ENCODE data around the gene TH. TPM values are rescaled to one million over a fixed set of nuclear protein-coding genes. Genes with fewer than 3 reads are reported as not detected.

Gene TH
- total RNA-seq, 1 experiment from 2014 or later = not detected

DNA sequence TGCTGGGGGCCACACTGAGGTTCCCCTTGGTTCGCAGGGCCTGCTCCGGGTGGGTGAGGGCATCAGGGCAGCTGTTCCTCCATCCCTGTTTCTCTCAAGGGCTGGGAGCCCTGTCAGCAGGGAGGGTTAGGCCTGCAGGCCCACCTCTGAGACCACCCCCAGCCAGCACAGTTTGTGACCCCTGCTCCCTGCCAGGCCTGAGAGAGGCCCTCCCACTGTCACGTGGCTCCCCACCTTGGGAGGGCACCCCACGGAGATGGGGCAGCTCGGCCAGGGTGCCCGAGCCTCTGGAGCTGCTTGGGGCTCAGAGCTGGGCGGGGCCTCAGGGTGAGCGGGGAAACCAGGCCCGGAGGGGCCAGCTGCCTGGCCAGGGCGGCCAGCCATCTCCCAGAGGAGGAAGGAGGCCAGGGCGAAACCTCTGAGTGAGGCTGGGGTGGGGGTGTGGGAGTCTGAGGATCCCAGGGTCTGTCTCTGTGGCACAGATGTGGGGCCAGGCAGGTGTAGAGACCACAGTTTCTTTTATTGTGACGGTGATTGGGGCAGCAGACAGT lies 8.1 kb downstream of the TH start:
- Histone ChIP-seq H3K4me1 (ENCODE audit: control insufficient read depth, insufficient read depth, low read length) (no peaks in the 10 kb centered on the region), H3K27me3 (ENCODE audit: control insufficient read depth, insufficient read depth, low read length) (no peaks in the 10 kb centered on the region), H3K27ac (ENCODE audit: low read length) (no peak overlapping the region), H3K36me3 (ENCODE audit: control insufficient read depth, insufficient read depth, low read length) (no peaks in the 10 kb centered on the region), H3K9me3 (ENCODE audit: control insufficient read depth, insufficient read depth, low read depth, low read length) (no peaks in the 10 kb centered on the region), H3K4me3 (ENCODE audit: low read depth in 2 of 2, low read length in 2 of 2) (no peak overlapping the region)
- POLR2A ChIA-PET = no interaction called here
- no TSS peak for BruUV-seq (replicated peaks)
- CTCF ChIA-PET = interaction anchor here (1.2 to 2.2 kb wide), 2 partner anchors 7 to 12 kb away, joined by 3 to 10 read pairs; no protein-coding TSS in a partner anchor
- DNase-seq (ENCODE audit: low read depth, low spot score) = no peak
- TF ChIP-seq POLR2AphosphoS5 (IDR thresholded peaks at IDR 0.05; ENCODE audit: low read depth, low read length) (no peak), SIN3A (IDR thresholded peaks at IDR 0.05; ENCODE audit: borderline replicate concordance, insufficient read depth, low read depth, low read length) (no peak), TCF7L2 (IDR thresholded peaks at IDR 0.05; ENCODE audit: low read depth, low read length) (no peak)
- TF ChIP-seq, protein P1, sequence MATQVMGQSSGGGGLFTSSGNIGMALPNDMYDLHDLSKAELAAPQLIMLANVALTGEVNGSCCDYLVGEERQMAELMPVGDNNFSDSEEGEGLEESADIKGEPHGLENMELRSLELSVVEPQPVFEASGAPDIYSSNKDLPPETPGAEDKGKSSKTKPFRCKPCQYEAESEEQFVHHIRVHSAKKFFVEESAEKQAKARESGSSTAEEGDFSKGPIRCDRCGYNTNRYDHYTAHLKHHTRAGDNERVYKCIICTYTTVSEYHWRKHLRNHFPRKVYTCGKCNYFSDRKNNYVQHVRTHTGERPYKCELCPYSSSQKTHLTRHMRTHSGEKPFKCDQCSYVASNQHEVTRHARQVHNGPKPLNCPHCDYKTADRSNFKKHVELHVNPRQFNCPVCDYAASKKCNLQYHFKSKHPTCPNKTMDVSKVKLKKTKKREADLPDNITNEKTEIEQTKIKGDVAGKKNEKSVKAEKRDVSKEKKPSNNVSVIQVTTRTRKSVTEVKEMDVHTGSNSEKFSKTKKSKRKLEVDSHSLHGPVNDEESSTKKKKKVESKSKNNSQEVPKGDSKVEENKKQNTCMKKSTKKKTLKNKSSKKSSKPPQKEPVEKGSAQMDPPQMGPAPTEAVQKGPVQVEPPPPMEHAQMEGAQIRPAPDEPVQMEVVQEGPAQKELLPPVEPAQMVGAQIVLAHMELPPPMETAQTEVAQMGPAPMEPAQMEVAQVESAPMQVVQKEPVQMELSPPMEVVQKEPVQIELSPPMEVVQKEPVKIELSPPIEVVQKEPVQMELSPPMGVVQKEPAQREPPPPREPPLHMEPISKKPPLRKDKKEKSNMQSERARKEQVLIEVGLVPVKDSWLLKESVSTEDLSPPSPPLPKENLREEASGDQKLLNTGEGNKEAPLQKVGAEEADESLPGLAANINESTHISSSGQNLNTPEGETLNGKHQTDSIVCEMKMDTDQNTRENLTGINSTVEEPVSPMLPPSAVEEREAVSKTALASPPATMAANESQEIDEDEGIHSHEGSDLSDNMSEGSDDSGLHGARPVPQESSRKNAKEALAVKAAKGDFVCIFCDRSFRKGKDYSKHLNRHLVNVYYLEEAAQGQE (IDR thresholded peaks at IDR 0.05; ENCODE audit: insufficient read depth in 1 of 2, low read depth in 2 of 2, low read length in 1 of 2) = no peak
- TF ChIP-seq, protein P2, sequence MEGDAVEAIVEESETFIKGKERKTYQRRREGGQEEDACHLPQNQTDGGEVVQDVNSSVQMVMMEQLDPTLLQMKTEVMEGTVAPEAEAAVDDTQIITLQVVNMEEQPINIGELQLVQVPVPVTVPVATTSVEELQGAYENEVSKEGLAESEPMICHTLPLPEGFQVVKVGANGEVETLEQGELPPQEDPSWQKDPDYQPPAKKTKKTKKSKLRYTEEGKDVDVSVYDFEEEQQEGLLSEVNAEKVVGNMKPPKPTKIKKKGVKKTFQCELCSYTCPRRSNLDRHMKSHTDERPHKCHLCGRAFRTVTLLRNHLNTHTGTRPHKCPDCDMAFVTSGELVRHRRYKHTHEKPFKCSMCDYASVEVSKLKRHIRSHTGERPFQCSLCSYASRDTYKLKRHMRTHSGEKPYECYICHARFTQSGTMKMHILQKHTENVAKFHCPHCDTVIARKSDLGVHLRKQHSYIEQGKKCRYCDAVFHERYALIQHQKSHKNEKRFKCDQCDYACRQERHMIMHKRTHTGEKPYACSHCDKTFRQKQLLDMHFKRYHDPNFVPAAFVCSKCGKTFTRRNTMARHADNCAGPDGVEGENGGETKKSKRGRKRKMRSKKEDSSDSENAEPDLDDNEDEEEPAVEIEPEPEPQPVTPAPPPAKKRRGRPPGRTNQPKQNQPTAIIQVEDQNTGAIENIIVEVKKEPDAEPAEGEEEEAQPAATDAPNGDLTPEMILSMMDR (IDR thresholded peaks at IDR 0.05) = no peak
- in situ Hi-C loops (cut with HindIII; ENCODE audit: low pct_unique_long_range_greater_than_20kb, low sequenced_read_pairs) = no loop called here
- no peak for ATAC-seq
- intact Hi-C loops (cut with micrococcal nuclease; ENCODE audit: unreplicated experiment) = no loop called here

DNA sequence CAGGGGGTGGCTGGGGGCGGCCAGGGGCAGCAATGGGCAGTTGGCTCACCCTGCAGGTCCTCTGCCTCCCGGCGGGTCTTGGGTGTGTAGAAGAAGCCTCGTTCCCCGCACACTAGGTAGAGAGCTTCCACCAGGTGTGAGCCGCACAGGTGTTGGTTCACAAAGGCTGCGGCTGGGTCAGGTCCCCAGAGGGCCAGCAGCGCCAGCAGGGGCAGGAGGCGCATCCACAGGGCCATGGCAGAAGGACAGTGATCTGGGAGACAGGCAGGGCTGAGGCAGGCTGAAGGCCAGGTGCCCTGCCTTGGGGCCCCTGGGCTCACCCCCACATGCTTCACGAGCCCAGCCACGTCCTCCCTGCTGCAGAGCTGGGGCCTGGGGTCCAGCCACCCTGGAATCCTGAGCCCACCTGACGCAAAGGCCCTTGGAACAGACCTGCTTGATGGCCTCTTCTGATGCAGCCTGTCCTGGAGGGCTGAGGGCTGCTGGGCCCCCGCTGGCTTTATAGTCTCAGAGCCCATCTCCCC lies 10.8 kb downstream of the TH start, which contains the start of gene INS:
INS (minus strand) TSS at position 474 of the 524 bp plus-strand sequence; CDS start at position 236, 238 bp downstream.
- in situ Hi-C loops (cut with HindIII; ENCODE audit: low pct_unique_long_range_greater_than_20kb, low sequenced_read_pairs) = no loop called here
- no peak within 1 kb of the TSS for H3K27ac ChIP-seq (ENCODE audit: low read length)
- no peaks in the 10 kb centered on the region for H3K27me3 ChIP-seq (ENCODE audit: control insufficient read depth, insufficient read depth, low read length)
- no TSS peak for BruUV-seq (replicated peaks)
- no peak within 1 kb of the TSS for H3K4me3 ChIP-seq (ENCODE audit: low read depth in 2 of 2, low read length in 2 of 2)
- H3K4me1 ChIP-seq (ENCODE audit: control insufficient read depth, insufficient read depth, low read length) = peaks cover 4% of the 10 kb centered on the region
- POLR2A ChIA-PET = interaction anchor here (0.7 kb wide), 1 partner anchor 193 kb away, joined by 3 read pairs; no protein-coding TSS in a partner anchor
- CTCF ChIA-PET = interaction anchor here (1.1 kb wide), 1 partner anchor 278 kb away, joined by 4 read pairs; no protein-coding TSS in a partner anchor
- intact Hi-C loops (cut with micrococcal nuclease; ENCODE audit: unreplicated experiment) = no loop called here
- H3K9me3 ChIP-seq (ENCODE audit: control insufficient read depth, insufficient read depth, low read depth, low read length) = no peaks in the 10 kb centered on the region
- no peaks in the 10 kb centered on the region for H3K36me3 ChIP-seq (ENCODE audit: control insufficient read depth, insufficient read depth, low read length)
- ATAC-seq (no peak), DNase-seq (ENCODE audit: low read depth, low spot score) (no peak)
- TF ChIP-seq, protein P2 (IDR thresholded peaks at IDR 0.05) = no peak
- TF ChIP-seq TCF7L2 (IDR thresholded peaks at IDR 0.05; ENCODE audit: low read depth, low read length) = no peak
- TF ChIP-seq, protein P1 (IDR thresholded peaks at IDR 0.05; ENCODE audit: insufficient read depth in 1 of 2, low read depth in 2 of 2, low read length in 1 of 2) = no peak
- no peak for TF ChIP-seq POLR2AphosphoS5 (IDR thresholded peaks at IDR 0.05; ENCODE audit: low read depth, low read length)
- TF ChIP-seq SIN3A (IDR thresholded peaks at IDR 0.05; ENCODE audit: borderline replicate concordance, insufficient read depth, low read depth, low read length) = no peak

Measured in Panc1 (cell line).